NCI-H2107 (cell line): ENCODE measurements around the gene ERRFI1.

Source experiments
- DNase-seq: peaks from one replicate; lab custom pipeline; 2025; lab: John Stamatoyannopoulos, UW

Gene ERRFI1

GRCh38 chr1:8043621-8044020 is 17.5 kb upstream of the ERRFI1 start:
- no peak for DNase-seq

- DNase-seq = no peak
These were observed 16.0 kb upstream of the ERRFI1 start for GRCh38 chr1:8042134-8042533.

- no peak for DNase-seq
These were observed 14.5 kb upstream of the ERRFI1 start for GRCh38 chr1:8040586-8040985.

- DNase-seq = no peak
These were observed 13.0 kb upstream of the ERRFI1 start for GRCh38 chr1:8039071-8039470.

GRCh38 chr1:8035289-8035688 is 9.2 kb upstream of the ERRFI1 start:
- DNase-seq = no peak

- DNase-seq = no peak
These were observed 7.2 kb upstream of the ERRFI1 start for GRCh38 chr1:8033322-8033721.

- no peak for DNase-seq
These were observed 6.3 kb upstream of the ERRFI1 start for GRCh38 chr1:8032366-8032910.

DNA sequence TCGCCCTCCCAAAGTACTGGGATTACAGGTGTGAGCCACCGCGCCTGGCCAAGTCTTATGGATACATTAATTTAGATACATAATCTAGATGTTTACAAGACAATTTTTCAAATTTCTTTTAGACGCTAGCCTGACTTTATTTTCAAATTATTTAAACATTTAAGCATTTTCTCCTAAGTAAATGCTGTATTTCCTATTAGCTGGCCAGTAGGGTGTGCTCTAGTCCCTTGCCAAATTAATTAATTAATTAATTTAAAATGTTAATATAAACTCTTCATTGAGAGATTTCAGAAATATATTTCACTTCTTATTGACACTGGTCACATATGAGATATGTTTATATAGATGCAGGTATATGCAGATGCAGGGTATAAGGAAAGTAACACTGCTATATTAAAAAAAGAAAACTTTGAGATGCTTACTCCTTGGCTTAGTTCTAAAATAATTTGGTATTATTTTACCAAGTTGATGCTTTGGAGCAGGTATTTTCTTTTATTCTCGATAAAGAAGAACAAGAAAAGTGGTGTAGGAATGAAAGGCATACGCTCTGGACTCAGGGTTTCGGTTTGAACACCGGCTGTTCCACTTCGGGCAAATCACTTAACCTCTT is 5.2 kb upstream of the ERRFI1 start:
- no peak for DNase-seq

DNA sequence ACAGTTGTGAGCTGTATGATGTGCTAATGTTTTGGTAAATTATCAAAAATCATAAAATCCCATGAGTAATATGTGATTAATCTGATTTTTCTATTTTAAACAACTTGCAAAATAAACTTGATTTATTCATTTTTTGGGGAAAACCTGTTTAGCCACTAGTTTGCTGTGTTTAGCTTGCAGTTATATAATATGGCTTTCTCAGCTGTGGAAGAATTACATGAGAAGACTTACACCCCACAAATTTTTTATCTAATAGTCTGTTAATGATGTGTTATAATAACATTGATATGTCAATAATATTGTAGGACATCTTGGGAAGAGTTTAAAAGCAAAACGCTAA is 2.4 kb upstream of the ERRFI1 start:
- no peak for DNase-seq

GRCh38 chr1:8027748-8028570 is 1.9 kb upstream of the ERRFI1 start:
- DNase-seq = no peak

GRCh38 chr1:8026976-8027747 is 1.1 kb upstream of the ERRFI1 start:
- DNase-seq = no peak

- DNase-seq = no peak
These were observed 401 bp downstream of the ERRFI1 start for GRCh38 chr1:8025671-8026144.

DNA sequence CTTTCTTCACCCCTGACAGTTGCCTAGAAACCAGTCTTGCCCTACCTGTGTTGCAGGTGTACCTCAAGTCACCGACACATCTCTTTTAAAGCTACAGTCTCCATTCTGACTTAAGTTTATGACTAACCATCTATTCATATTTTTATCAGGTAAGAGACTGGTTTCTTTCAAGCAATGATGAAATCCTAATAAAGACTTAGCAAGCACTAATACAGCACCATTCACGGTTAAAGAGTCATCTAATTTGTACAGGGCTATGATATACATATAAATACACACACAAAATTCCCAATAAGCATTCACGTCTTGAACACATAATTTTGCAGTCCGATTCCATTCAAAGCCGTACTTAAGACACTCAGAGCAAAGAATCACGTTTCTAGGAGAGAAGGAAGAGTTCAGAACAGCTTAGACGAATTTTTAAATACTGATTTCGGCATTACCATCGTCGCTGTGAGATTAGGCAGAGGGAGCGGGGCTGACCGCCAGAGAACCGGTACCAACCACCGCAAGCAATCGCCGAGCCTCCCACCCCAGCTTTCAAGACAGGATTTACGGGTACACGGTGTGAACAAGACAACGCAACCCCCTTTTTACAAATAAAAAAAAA is 943 bp downstream of the ERRFI1 start:
- no peak for DNase-seq

DNA sequence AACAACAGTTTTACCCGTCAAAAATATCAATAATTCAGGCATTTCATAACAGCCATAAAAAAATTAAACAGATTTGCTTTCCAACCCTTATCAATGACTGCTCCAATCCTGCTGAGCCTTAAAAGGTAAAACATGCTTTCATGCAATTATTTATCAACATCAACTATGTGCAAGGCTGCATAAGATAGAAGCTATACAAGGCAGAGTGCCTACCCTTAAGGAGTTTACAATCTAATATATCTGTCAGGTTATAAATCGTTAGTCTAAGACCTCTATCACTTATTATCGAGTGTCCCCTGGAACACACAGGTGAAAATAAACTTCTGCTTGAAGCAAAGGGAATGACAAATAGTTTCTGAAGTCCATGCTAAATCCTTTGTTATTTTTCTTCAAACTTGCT is 1.8 kb downstream of the ERRFI1 start:
- DNase-seq = no peak

DNA sequence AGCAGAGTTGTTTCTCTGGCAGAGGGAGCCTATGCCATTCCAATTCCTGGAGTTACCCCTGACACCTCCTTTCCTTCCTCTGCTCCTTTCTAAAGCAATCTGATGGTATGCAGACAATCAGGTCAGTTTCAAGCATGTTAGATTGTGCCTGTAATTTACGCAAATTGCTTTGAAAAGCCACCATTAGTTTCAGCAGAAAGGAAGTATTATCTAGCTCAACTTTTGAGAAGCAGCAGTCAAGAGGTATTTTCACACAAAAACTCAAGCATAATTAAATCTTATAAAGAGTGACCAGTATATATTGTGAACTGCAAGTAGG is 2.2 kb downstream of the ERRFI1 start:
- DNase-seq = no peak

DNA sequence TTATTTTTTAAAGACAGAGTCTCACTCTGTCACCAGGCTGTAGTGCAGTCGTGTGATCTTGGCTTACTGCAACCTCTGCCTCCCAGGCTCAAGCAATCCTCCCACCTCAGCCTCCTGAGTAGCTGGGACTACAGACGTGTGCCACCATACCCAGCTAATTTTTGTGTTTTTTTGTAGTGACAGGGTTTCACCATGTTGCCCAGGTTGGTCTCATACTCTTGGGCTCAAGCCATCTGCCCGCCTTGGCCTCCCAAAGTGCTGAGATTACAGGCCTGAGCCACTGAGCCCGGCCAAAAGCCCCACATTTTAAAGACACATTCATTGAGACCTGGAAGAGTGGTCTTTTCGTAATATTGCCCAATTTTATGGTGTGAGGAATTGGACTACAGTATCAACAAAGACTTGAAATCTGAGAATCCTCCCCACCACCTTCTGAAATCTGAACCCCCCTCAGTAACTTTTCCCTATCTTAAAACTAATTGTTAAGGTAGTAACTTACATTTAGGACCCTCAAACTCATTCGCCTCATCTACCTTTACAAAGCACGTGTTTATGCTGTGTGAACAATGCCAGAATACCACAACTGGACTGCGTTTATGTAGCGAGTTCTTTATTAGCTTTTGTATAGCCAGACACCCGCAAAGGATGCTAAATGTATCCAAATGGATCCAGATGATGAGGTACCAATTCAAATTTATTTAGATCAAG is 2.7 kb downstream of the ERRFI1 start:
- DNase-seq = no peak

DNA sequence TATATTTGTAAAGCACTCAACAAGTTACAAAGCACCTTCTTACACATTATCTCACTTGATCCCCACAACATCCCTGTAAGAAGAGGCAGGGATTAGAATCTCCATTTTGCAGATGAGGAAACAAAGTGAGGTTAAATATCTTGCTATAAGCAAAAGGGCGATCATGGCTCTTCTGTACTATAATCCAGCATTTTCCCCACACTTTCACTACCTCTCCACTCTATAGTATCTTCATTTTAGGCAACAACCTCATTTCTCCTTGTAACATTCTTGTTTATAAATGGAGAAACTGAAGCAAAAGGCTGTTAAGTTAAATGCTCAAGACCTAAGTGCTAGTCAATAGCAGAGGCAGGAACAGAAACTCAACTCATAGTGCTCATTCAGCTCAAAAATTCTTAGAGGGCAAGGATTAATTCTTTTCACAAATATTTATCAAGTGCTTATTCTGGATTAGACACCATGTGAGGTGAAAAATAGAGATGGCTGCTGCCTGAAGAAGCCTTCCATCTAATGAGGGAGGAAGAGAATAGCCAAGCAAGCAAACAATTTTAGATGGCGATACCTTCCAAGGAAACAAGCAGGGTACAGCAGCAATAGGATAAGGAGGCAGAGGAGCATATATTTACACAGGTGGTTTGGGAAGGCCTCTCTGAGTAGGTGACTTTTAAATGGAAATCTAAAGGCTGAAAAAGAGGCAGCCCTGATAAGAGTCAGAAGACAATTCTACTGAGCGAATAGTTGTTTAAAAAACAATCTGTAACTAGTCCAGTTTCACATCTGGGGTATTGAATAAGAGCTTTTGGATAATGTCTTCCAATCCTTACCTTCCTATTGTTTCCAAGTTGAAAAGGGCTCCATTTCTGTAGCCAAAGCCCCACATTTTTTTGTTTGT is 3.5 kb downstream of the ERRFI1 start:
- no peak for DNase-seq

DNA sequence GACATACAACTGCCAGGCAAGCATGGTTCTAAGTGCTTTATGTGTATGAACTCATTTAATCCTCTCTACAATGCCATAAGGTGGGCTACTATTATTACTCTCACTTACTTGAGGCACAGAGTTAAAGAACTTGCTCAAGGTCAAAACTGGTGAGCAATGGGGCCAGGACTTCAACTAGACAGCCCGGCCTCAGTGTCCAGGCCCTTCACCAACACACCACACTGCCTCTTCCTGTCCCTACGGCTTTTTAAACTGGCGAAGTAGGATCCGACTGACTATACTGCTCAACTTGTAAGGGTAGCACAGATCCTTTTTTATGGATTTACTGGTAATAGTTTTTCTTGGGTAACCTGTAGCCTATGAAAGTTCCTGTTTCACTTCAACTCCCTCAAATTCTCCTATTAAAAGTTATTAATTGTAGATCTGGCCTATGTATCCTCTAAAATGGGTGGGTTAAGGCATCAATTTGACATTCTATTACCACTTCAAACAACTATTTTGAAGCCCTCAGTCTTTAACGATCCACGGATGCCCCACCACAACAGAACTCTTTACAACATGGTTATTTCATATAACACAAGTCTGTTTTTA is 4.3 kb downstream of the ERRFI1 start:
- no peak for DNase-seq

DNA sequence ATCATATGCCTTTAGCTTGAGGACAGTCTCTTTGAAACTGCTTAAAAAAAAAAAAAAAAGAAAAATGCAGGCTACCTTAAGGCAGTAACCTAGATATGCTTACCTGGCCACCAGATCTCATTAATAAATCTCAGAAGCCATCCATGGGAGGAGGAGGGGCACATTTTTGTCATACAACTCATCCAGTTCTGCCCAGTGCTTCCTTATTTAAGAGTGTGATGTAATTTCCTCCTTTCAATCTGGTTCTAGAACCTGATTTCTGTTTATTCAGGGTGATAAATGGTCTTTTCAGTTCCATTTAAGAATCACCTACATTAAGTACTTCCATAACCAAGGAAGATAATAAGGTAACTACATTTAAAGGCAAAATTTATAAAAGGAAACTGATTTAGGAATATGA is 6.1 kb downstream of the ERRFI1 start:
- DNase-seq = no peak

DNA sequence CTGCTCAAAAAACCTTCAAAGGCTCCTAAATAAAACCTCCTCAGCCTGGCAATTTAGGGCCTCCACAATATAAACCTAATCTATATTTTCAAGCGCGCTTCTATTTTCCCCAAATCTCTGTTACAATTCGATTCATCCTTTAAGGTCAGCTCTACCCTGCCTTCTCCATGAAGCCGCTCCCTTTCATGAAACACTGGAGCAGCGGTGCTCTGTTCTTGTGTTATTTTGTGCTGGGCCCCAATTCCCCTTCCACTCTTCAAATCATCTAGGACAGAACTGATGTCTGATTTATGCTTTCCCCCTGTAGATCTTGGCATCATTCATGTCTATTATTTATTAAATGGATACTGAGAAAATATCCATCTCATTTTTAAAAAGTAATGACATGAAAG is 6.9 kb downstream of the ERRFI1 start:
- DNase-seq = no peak
